DND-41 (cell line): ENCODE data around the gene IL1B.

Experiments
- ATAC-seq: fragments of 200-7000 bp; cut with Tn5 transposase; 3 replicates; pipeline ENCODE4 v1.9.1; 2021; ENCODE audit warnings: low read depth; ENCODE audit not compliant: insufficient read depth
- DNase-seq: peaks from one replicate; pipeline ENCODE4 v3.0.0-alpha.2; 2020
- H2AFZ ChIP-seq: 2 replicates; pipeline ENCODE4 v1.6.0; 2012; ENCODE audit warnings: low read depth, low read length
- H3K27ac ChIP-seq: 2 replicates; pipeline ENCODE4 v1.5.1; 2012; ENCODE audit warnings: low read length, inconsistent platforms
- H3K27me3 ChIP-seq: fragments of 200-600 bp; sonication (generic); 2 replicates; pipeline ENCODE4 v1.6.0; 2012; ENCODE audit warnings: low read length, mild to moderate bottlenecking, inconsistent platforms; ENCODE audit not compliant: insufficient read depth, poor library complexity
- H3K36me3 ChIP-seq: 2 replicates; pipeline ENCODE4 v1.5.1; 2012; ENCODE audit warnings: low read length, inconsistent platforms; ENCODE audit not compliant: insufficient read depth
- H3K4me1 ChIP-seq: 2 replicates; pipeline ENCODE4 v1.5.1; 2012; ENCODE audit warnings: mild to moderate bottlenecking, low read length; ENCODE audit not compliant: insufficient read depth
- H3K4me2 ChIP-seq: 2 replicates; pipeline ENCODE4 v1.6.0; 2012; ENCODE audit warnings: mild to moderate bottlenecking, moderate library complexity, low read length, inconsistent platforms; ENCODE audit not compliant: insufficient read depth
- H3K4me3 ChIP-seq, 2 experiments: fragments of 200-600 bp in 1 of 2; shearing (Covaris generic) in 1 of 2; 2 replicates each; pipeline ENCODE4 v1.5.1; 2012 to 2016; ENCODE audit warnings: inconsistent platforms in 2 of 2, low read length in 2 of 2, mild to moderate bottlenecking in 2 of 2, low read depth in 1 of 2, moderate library complexity in 1 of 2
- H3K79me2 ChIP-seq: 2 replicates; pipeline ENCODE4 v1.6.0; 2012; ENCODE audit warnings: low read length, inconsistent platforms; ENCODE audit not compliant: insufficient read depth
- H3K9ac ChIP-seq: 2 replicates; pipeline ENCODE4 v1.6.0; 2012; ENCODE audit warnings: low read depth, mild to moderate bottlenecking, inconsistent platforms, low read length, moderate library complexity
- H3K9me3 ChIP-seq: 2 replicates; pipeline ENCODE4 v1.5.1; 2012; ENCODE audit warnings: low read length, moderate library complexity, mild to moderate bottlenecking, inconsistent platforms; ENCODE audit not compliant: insufficient read depth, severe bottlenecking
- H4K20me1 ChIP-seq: 2 replicates; pipeline ENCODE4 v1.6.0; 2012; ENCODE audit warnings: low read length; ENCODE audit not compliant: insufficient read depth
- CTCF ChIP-seq: IDR thresholded peaks from 2 replicates; pipeline ENCODE4 v1.5.1; 2012; ENCODE audit warnings: borderline replicate concordance, low read length, moderate library complexity, mild to moderate bottlenecking; ENCODE audit not compliant: poor library complexity, severe bottlenecking; ENCODE audit errors: extremely low read depth
- EZH2 ChIP-seq: IDR thresholded peaks from 3 replicates; pipeline ENCODE4 v1.6.1; 2012; ENCODE audit warnings: borderline replicate concordance, low read depth, mild to moderate bottlenecking, moderate library complexity, low read length, inconsistent platforms; ENCODE audit not compliant: severe bottlenecking

IL1B gene

DNA sequence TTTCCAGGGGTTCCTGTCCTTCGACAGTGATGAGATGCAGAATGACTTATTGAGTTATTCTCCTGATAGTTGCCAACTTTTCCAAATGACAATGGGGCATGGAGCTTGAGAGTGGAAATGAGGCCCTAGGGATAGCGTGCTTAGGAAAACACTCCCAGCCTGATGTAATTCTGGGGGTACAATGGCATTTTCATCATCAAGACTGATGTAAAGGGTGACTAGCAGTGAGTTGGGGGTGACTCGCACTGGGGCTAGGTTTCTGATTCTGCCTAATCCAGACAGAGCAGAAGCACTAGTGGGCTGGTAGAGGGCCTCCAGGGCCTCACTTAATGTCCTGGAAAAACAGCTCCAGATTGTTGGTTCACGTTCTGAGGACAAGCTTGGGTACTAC lies 40.4 kb upstream of the IL1B start:
- no peak for ATAC-seq
- Histone ChIP-seq H4K20me1 (no peaks in the 10 kb centered on the region), H3K27ac (no peak overlapping the region), H2AFZ (no peak overlapping the region), H3K4me1 (no peaks in the 10 kb centered on the region), H3K79me2 (no peaks in the 10 kb centered on the region), H3K4me2 (no peak overlapping the region), H3K27me3 (peaks cover 4% of the 10 kb centered on the region), H3K36me3 (no peaks in the 10 kb centered on the region), H3K9ac (no peak overlapping the region), H3K4me3 (no peak overlapping the region), H3K9me3 (no peaks in the 10 kb centered on the region)
- TF ChIP-seq CTCF: no peak
- TF ChIP-seq EZH2: no peak
- DNase-seq: no peak

DNA sequence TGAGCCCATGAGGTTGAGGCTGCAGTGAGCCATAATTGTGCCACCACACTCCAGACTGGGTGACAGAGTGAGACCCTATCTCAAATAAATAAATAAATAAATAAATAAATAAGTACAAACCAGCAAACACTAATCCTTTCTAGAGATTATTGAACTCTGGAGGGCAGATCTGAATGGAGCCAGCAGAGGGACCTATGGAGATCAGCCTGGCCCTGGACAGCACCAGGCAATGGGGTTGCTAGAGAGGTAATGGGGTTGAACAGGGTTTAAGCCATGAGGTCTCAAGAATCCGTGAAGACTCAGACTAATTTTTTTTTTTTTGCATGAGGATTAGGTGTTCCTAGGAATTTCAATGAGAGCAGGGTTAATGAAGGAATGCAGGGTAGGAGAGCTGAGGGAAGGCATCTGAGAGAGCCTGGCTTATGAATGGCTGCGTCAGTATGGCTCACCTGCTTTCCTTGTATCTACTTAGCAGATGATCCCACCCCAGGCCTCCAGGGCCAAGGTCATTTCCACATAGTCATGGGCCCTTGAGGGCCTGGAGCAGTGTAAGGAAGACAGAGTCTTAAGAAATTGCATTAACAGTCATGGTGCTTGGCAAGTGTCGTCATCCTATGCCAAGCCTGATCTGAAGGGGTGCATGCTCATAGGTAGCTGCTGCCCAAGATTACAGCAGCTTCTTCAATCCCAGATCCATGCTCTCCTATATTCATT lies 39.8 kb upstream of the IL1B start:
- Histone ChIP-seq H4K20me1 (no peaks in the 10 kb centered on the region), H3K9me3 (no peaks in the 10 kb centered on the region), H3K4me1 (no peaks in the 10 kb centered on the region), H3K27me3 (peaks cover 4% of the 10 kb centered on the region), H2AFZ (no peak overlapping the region), H3K9ac (no peak overlapping the region), H3K4me3 (no peak overlapping the region), H3K36me3 (no peaks in the 10 kb centered on the region), H3K27ac (no peak overlapping the region), H3K79me2 (no peaks in the 10 kb centered on the region), H3K4me2 (no peak overlapping the region)
- ATAC-seq (no peak), DNase-seq (no peak)
- TF ChIP-seq EZH2 (no peak), CTCF (no peak)

DNA sequence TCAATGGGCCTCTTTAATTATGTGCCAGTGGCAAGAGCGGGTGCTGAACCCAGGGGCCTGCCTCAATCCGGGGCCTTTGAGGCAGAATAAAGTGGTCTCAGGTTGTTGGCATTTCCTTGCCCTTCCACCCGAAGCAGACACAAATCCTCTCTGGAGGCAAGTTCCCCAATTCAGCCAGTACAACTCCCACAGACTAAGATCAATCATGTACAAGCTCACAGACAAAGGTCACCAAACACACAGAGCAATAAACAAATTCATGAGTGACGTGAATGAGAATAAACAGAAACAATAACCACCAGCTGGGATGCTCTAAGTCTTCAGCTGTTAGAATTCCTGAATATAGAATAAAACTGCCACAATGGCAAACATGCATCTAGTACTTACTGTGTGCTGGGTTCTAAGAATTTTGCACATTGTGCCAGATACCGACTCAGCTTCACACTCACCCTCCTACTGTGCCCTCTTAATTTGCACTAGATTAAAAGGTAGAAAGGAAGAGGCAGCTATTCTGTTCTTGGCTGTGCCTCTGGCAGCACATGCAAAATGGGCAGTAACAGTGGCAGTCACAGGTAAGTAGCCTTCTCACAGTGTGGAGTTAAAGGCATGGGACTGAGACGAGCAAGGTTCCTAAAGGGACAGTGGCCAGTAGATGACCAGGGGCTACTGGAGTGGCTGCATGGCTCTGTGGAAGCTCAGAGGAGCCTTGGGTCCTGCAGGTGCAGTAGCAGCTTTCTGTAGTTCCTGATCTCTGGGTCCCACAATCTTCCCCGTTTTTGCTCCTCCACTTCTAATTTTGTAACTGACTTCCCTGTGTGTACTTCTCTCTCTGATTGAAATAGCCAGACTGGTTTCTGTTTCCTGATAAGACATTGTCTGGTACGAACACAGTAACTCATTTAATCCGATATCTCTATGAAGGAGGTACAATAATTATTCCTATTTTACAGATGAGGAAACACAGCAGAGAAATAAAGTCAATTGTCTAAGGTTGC lies 34.6 kb upstream of the IL1B start:
- no peaks in the 10 kb centered on the region for H3K36me3 ChIP-seq
- H3K79me2 ChIP-seq: no peaks in the 10 kb centered on the region
- no peak overlapping the region for H3K9ac ChIP-seq
- H3K27ac ChIP-seq: no peak overlapping the region
- H3K4me1 ChIP-seq: no peaks in the 10 kb centered on the region
- TF ChIP-seq CTCF (no peak), EZH2 (no peak)
- H2AFZ ChIP-seq: no peak overlapping the region
- ATAC-seq (no peak), DNase-seq (no peak)
- no peak overlapping the region for H3K4me2 ChIP-seq
- no peaks in the 10 kb centered on the region for H3K9me3 ChIP-seq
- H3K27me3 ChIP-seq: no peaks in the 10 kb centered on the region
- H3K4me3 ChIP-seq: no peak overlapping the region
- no peaks in the 10 kb centered on the region for H4K20me1 ChIP-seq
